Amygdala (tissue), 56 donors: Measurements from ENCODE around the gene SFXN5.

Experiments used
- DNase-seq, 56 donors: peaks; one replicate each; lab custom pipeline; 2025; lab: John Stamatoyannopoulos, UW

Gene SFXN5

GRCh38 chr2:72985136-72985535 is 86.4 kb downstream of the SFXN5 start:
- no peak for DNase-seq

DNA sequence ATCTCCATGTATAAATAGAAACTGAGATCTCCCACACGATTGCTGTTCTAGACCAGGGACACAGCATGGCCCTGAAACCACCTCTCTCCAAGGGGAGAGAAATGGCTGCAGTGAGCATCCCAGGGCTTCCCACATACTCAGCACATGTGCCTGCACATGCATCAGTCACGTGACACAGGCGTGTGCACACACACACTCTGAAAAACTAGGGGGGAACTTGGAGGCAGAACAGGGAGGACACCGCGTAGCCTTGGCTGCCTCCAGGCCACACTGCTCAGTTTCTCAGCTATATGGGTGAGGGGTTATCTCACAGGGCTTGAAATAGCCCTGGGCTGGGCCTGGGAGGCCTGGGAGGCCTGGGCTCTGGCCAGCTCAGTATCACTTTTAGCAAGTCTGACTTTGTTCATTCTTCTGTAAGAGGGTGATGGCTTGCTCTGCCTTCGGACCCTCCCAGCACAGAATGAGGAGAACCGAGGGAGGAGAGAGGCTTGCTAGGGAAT is 87.3 kb downstream of the SFXN5 start:
- peak in 1 of 56 donors; percentile 16 for DNase-seq

DNA sequence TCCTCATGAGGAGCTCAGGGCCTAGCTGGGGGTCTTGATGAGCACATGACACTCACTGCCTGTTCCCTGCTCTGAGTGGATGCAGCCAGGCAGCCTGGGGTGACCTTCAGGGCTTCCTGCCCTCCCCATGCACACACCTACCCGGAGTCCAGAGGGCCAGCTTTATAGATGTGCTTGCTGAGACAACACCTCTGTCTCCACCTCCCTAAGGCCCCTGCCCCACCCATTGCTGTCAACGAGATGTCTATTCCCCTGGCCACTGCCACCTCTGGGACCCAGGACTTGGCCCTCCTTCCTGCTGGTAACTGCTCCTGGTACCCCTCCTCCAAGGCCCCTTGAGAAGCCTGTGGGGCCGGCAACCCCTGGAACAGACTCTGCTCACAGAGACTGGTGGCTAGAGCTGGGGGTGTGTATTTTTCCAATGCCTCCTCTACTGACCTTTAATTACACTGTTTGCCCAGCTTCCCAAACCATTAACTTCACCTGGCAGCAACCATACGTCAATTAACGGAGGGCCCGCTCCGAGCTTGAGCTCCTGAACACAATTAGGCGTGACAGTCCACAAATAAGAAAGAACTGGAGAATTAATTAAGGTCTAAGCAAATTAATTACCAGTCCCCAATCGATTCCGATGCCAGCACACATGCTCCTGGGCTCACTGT is 87.9 kb downstream of the SFXN5 start:
- DNase-seq: no peak

DNA sequence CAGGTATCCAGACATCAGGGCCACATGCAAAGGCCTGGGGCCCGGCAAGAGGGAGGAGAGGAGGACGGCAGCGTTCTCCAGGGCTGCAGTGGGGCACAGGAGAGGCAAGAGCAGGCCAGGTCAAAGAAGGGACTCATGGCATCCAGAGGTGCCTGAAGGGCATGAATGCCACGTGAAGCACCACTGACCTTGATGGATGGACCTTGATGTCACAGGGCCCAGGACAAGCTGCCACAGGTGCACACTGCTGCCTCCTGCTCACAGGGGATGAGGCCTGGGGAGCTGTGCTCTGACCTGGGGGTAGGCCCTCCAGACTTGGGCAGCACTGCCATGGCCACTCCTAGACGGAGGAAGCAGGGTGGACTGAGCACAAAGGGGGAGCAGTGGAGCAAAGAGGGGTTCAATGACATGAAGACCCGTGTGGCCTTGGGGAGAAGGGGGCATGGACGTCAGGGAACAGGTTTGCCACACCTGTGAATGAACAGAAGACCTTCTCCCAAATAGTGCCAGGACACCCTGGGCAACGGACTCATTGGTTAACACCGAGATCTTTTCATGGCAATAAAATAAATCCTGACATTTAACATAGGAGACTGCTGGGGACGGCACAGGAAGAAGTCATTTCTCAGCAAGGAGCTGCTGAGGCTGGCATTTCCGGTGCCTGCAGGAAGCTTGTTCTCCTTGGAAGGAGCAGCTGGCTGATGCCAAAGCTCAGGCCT is 88.6 kb downstream of the SFXN5 start:
- no peak for DNase-seq

- no peak for DNase-seq
These were observed 89.3 kb downstream of the SFXN5 start for GRCh38 chr2:72982219-72982618.

GRCh38 chr2:72981536-72981935 is 90.0 kb downstream of the SFXN5 start:
- no peak for DNase-seq

GRCh38 chr2:72980535-72981217 is 90.8 kb downstream of the SFXN5 start:
- DNase-seq: no peak

- peak in 2 of 56 donors; percentile 23 to 26 for DNase-seq
These were observed 91.6 kb downstream of the SFXN5 start for GRCh38 chr2:72979896-72980295.

- no peak for DNase-seq
These were observed 96.5 kb downstream of the SFXN5 start for GRCh38 chr2:72975017-72975416.

GRCh38 chr2:72974436-72974754 is 97.1 kb downstream of the SFXN5 start:
- DNase-seq: no peak

- DNase-seq: peak in 17 of 56 donors; percentile 8 to 41 (median 19)
These were observed 97.7 kb downstream of the SFXN5 start for GRCh38 chr2:72973566-72974435.

DNA sequence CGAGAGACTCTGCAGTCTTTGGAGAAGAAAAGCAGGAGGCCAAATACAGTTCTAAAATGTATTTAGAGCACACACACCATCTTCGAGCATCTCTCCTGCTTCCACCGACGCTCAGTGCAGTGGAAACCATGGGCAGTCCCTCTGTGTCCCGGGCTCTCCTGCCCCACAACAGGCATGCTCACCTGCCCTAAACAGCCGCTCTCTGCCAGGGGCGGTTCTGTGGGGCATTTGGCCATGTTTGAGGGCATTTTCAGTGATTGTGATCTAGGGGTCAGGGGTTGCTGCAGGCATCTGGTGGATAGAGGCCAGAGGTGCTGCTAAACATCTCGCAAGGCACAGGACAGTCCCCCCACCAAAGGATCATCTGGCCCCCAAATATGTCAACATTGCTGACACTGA is 98.4 kb downstream of the SFXN5 start:
- DNase-seq: no peak

- peak in 1 of 56 donors; percentile 23 for DNase-seq
These were observed 99.0 kb downstream of the SFXN5 start for GRCh38 chr2:72972352-72973136.

DNA sequence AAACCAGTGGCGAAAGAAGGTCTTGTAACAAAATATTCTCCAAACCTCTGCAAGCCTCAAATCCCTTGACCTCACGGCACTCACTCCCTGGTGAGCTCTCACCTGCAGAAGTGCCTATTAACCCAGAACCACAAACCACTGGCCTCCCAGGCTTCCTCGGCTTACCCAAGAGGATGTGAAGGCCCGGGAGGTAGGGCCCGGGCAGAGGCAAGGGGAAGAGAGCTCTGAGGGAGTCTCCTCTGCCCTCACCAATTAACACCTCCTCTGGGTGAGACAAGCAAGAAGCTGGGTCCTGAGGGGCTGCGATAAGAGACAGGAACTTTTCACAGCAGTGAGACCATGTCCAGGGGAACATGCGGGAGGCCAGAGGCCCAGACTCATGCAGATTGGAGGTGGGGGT is 100.5 kb downstream of the SFXN5 start:
- no peak for DNase-seq

DNA sequence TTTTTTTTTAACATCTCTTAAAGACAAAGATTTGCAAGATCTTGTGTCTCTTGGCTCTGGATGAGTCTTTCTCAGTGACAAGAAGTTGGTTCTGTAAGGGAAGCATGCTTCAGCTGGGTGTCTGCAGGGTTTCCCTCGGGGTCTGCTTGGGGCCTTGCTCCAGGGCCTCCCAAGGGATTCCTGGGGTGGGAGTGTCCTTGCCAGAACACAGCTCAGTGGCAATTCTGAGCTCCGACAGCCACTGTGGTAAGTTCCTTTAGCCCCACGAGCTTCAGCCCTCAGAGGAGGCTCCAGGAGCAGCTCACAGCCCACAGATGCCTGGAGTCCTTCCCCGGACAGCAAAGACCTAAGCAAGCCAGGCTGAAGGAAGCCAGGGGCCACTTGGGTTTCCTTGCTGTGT is 101.8 kb downstream of the SFXN5 start:
- DNase-seq: no peak

GRCh38 chr2:72968286-72968685 is 103.2 kb downstream of the SFXN5 start:
- DNase-seq: no peak

DNA sequence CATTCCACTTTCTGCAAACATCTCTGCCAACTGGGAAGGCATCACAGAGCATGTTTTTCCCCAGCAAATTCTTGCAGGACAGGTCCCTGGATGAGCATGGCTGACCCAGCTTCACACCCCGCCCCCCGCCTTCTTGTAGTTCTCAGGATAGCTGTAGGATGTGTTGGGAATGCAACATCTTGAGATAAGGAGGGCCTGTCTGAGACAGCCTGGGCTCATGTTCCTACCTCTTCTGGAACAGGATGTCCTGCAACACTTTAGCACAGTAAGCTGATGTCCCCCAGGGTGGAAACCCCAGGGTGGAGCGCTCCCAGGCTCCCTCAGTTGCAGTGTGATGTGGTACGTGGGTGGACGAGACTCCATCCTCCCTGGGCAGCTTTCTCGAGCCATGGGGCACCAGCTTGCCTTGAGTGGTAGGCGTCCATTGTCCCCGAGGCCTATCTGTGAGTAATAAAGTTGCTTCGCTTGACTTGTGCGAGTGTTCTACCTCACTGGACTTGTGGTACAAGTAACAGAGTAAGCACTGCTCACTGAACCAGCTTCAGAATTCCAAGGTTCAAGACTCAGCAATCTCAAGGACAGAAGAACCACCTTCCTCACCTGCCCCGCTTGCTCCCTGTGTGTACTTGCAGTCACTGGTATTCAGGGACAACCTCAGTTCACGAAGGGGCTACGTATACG is 105.6 kb downstream of the SFXN5 start:
- no peak for DNase-seq

GRCh38 chr2:72965016-72965415 is 106.5 kb downstream of the SFXN5 start:
- no peak for DNase-seq

DNA sequence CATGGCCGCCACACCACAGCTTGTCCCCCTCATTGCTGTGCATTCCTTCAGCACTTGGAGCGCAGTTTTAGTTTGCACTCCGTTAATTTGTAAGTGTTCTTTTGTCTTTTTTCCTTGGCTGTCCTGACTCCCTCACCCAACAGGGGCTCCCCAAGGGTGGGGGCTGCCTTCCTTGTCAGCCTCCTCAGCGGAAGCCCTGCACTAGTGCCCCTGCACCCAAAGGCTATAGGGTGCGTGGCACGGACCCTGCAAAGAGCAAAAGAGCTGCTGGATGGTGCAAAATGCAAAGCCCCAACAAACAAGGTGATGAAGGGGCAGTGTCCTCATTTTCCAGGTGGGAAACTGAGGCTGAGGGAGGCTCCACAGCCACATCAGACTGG is 107.4 kb downstream of the SFXN5 start:
- DNase-seq: no peak
